Natural killer cell treated with Interleukin-12 subunit alpha and Interleukin-12 subunit beta and Interleukin-15 and Interleukin-18, amount 100 ng/mL, for 72 hours (primary cell): ENCODE results near the gene NOTO. TPM values are rescaled to one million over a fixed set of nuclear protein-coding genes. Genes with fewer than 3 reads are reported as not detected.
"Not testable (repeated sequence)": the region's sequence is repeated elsewhere in the genome, so short reads cannot be mapped to it uniquely, and the experiment has no call there.

Source experiments
- ATAC-seq, 2 donors: fragments of 150-1000 bp; cut with Tn5 transposase in 1 of 2; sonication (Bioruptor Pico), chemical (Tn5 transposase) in 1 of 2; 2 replicates each; pipeline ENCODE4 v1.10.0; 2021
- DNase-seq: peaks from one replicate; pipeline ENCODE4 v3.0.0; 2022; ENCODE audit warnings: low spot score
- H3K27ac Mint-ChIP-seq, 2 donors: 1 replicate in 1 of 2; 2 replicates in 1 of 2; pipeline ENCODE4 v1.8.0; 2022; ENCODE audit warnings: mixed read lengths in 2 of 2, mild to moderate bottlenecking in 1 of 2, moderate library complexity in 1 of 2
- H3K27me3 Mint-ChIP-seq, 2 donors: 1 replicate in 1 of 2; 2 replicates in 1 of 2; pipeline ENCODE4 v1.8.0; 2022; ENCODE audit warnings: mixed read lengths in 2 of 2
- H3K36me3 Mint-ChIP-seq: one replicate; pipeline ENCODE4 v1.8.0; 2022; ENCODE audit warnings: mixed read lengths
- H3K4me1 Mint-ChIP-seq, 2 donors: 1 replicate in 1 of 2; 2 replicates in 1 of 2; pipeline ENCODE4 v1.8.0; 2022; ENCODE audit warnings: low read depth in 2 of 2, mixed read lengths in 2 of 2, mild to moderate bottlenecking in 1 of 2
- H3K4me3 Mint-ChIP-seq: one replicate; pipeline ENCODE4 v1.8.0; 2022; ENCODE audit warnings: mixed read lengths
- H3K9me3 Mint-ChIP-seq: 2 replicates; pipeline ENCODE4 v1.8.0; 2022; ENCODE audit warnings: mixed read lengths
- total RNA-seq, 2 donors: library from RNA; stranded (reverse); gene quantifications; one replicate each; pipeline ENCODE4 v1.2.3, GENCODE V29; 2022

Gene NOTO
- total RNA-seq, 2 donors from 2014 or later: not detected

- Mint-ChIP-seq H3K9me3 (no peaks in the 10 kb centered on the region), H3K4me3 (peak overlapping the region; percentile 90), H3K27me3 (peaks cover 5 to 14% of the 10 kb centered on the region in 2 donors), H3K4me1 (peaks cover 25 to 29% of the 10 kb centered on the region in 2 donors), H3K36me3 (no peaks in the 10 kb centered on the region), H3K27ac (peak overlapping the region in 1 of 2 donors; percentile 28)
- peak; percentile 89 for DNase-seq
- peak; percentile 67 to 69 for ATAC-seq
Observed at GRCh38 chr2:73175663-73176204, 26.6 kb upstream of the NOTO start.

- peak; percentile 72 for DNase-seq
- Mint-ChIP-seq H3K9me3 (no peaks in the 10 kb centered on the region), H3K4me3 (peak overlapping the region; percentile 90), H3K27ac (peak overlapping the region; percentile 87 to 89), H3K36me3 (no peaks in the 10 kb centered on the region), H3K4me1 (peaks cover 25 to 29% of the 10 kb centered on the region in 2 donors), H3K27me3 (peaks cover 5 to 14% of the 10 kb centered on the region in 2 donors)
- peak; percentile 14 to 34 for ATAC-seq
Observed at GRCh38 chr2:73176205-73176880, 26.0 kb upstream of the NOTO start.

DNA sequence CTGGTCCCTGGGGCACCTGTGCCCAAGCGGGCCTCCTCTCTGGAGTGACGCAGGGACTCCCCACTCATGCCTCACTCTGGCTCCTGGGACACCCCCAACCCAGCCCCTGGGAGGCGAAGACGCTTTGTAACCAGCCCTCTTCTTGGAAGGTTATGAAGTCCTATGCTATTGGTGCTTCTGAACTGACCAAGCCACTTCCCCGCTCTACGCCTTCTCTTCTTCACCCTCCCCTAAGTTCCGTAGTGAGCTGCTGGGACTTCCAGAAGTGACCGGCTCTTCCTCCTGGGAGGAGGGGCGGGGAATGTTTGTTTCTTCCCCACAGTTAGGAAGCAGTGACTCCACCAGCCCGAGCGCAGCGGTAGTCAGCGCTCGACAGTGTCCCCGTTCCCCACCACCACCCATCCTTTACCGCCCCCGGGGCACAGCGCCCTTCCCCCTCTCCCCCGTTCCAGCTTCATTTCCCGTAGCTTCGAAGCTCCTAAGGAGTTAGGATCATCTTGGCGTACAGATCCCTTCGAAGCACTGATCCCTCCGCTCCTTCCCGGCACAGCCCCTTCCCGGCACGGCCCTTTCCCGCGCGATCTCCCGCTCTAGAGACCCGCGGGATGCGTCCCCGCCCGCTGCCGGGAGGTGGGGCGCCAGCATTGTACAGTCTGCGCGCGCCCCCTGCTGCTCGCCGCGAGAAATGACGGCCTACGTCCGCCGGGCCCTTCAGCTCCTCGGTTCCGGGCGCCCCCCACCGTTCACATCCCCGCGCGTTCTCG lies 25.3 kb upstream of the NOTO start:
- Mint-ChIP-seq H3K4me1 (peaks cover 25 to 29% of the 10 kb centered on the region in 2 donors), H3K27ac (peak overlapping the region; percentile 87 to 89), H3K9me3 (no peaks in the 10 kb centered on the region), H3K27me3 (peaks cover 5 to 14% of the 10 kb centered on the region in 2 donors), H3K36me3 (no peaks in the 10 kb centered on the region), H3K4me3 (peak overlapping the region; percentile 90)
- peak; percentile 88 to 89 for ATAC-seq
- DNase-seq: peak; percentile 91

GRCh38 chr2:73177645-73178255 lies 24.6 kb upstream of the NOTO start:
- no peaks in the 10 kb centered on the region for H3K9me3 Mint-ChIP-seq
- H3K27ac Mint-ChIP-seq: peak overlapping the region; percentile 87 to 89
- ATAC-seq (no peak), DNase-seq (no peak)
- H3K4me3 Mint-ChIP-seq: peak overlapping the region; percentile 90
- H3K36me3 Mint-ChIP-seq: no peaks in the 10 kb centered on the region
- peaks cover 19 to 24% of the 10 kb centered on the region in 2 donors for H3K4me1 Mint-ChIP-seq
- peaks cover 9 to 20% of the 10 kb centered on the region in 2 donors for H3K27me3 Mint-ChIP-seq

DNA sequence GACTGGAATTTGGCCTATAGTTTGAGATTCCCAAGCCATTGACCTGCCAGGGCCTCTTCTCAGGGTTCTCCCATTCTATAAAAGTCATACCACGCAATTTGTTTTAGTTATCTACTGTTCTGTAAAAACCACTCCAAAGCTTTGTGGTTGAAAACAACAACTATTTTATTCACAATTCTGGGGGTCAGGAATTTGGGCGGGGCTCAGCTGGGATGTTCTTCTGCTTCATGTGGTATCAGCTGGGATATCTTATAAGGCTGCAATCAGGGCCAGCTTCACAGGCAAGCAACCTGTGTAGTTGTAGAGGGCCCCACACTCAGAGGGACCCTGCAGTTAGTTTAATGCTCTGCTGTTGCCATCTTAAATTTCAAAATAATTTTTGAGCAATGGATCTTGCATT lies 16.4 kb upstream of the NOTO start:
- ATAC-seq: no peak
- H3K4me3 Mint-ChIP-seq: no peak overlapping the region
- DNase-seq: no peak

GRCh38 chr2:73187549-73187948 lies 14.8 kb upstream of the NOTO start:
- Mint-ChIP-seq H3K27me3 (peaks cover 20 to 27% of the 10 kb centered on the region in 2 donors), H3K4me3 (no peak overlapping the region), H3K4me1 (no peaks in the 10 kb centered on the region), H3K27ac (no peak overlapping the region), H3K9me3 (no peaks in the 10 kb centered on the region), H3K36me3 (no peaks in the 10 kb centered on the region)
- ATAC-seq: no peak
- DNase-seq: no peak

More for the DNA sequence above, 16.4 kb upstream of the NOTO start:
- Mint-ChIP-seq H3K27me3 (peaks cover 15 to 21% of the 10 kb centered on the region in 2 donors), H3K36me3 (no peaks in the 10 kb centered on the region), H3K27ac (no peak overlapping the region), H3K9me3 (no peaks in the 10 kb centered on the region), H3K4me1 (no peaks in the 10 kb centered on the region)

GRCh38 chr2:73197579-73197978 lies 4.8 kb upstream of the NOTO start:
- H3K36me3 Mint-ChIP-seq: no peaks in the 10 kb centered on the region
- ATAC-seq (no peak), DNase-seq (no peak)
- H3K4me1 Mint-ChIP-seq: no peaks in the 10 kb centered on the region
- no peak overlapping the region for H3K27ac Mint-ChIP-seq
- H3K4me3 Mint-ChIP-seq: no peak overlapping the region
- H3K9me3 Mint-ChIP-seq: no peaks in the 10 kb centered on the region
- H3K27me3 Mint-ChIP-seq: peaks cover 25 to 26% of the 10 kb centered on the region in 2 donors

GRCh38 chr2:73200281-73200680 lies 2.1 kb upstream of the NOTO start:
- not testable (repeated sequence) for ATAC-seq, H3K36me3 Mint-ChIP-seq, H3K27ac Mint-ChIP-seq, DNase-seq, H3K4me3 Mint-ChIP-seq, H3K9me3 Mint-ChIP-seq, H3K4me1 Mint-ChIP-seq
- H3K27me3 Mint-ChIP-seq: peaks cover 31 to 37% of the 10 kb centered on the region in 2 donors

DNA sequence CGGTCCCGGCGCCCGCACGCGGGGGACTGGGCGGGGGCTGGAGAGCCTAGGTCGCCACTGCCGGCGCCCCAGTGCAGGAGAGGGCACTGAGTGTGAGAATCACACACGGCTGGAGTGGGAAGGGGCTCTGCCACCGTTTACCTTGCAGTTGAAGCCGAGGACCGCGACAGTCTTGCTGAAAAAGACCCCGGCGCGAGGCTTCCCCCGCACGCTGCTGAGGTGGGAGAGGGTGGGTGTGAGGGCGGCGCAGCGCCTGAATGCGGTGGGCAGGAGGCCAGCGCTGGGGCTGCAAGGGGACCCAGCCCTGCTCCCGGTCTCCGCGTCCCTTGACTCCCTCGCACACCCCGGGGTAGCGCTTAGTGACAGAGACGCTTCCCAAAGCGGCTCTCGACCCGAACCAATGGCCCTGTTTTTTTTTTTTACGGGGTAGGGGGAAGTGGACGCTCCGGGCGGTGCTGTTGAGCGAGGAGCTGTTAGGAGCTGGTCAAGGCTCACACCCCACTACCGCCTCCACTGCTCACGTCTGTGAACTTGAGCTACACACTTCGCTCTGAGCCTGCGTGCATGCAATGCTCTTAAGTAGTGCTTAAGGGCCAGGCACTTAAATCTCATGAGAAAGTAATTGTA lies 794 bp downstream of the NOTO start:
- no peak for DNase-seq
- H3K9me3 Mint-ChIP-seq: no peaks in the 10 kb centered on the region
- H3K36me3 Mint-ChIP-seq: no peaks in the 10 kb centered on the region
- H3K4me1 Mint-ChIP-seq: no peaks in the 10 kb centered on the region
- no peak overlapping the region for H3K27ac Mint-ChIP-seq
- peaks cover 31 to 33% of the 10 kb centered on the region in 2 donors for H3K27me3 Mint-ChIP-seq
- H3K4me3 Mint-ChIP-seq: no peak overlapping the region
- no peak for ATAC-seq

- no peaks in the 10 kb centered on the region for H3K4me1 Mint-ChIP-seq
- no peak overlapping the region for H3K27ac Mint-ChIP-seq
- no peak overlapping the region for H3K4me3 Mint-ChIP-seq
- DNase-seq (no peak), ATAC-seq (no peak)
- H3K36me3 Mint-ChIP-seq: no peaks in the 10 kb centered on the region
- H3K9me3 Mint-ChIP-seq: no peaks in the 10 kb centered on the region
- H3K27me3 Mint-ChIP-seq: peaks cover 27 to 30% of the 10 kb centered on the region in 2 donors
Observed at GRCh38 chr2:73205611-73206010, 3.2 kb downstream of the NOTO start.

DNA sequence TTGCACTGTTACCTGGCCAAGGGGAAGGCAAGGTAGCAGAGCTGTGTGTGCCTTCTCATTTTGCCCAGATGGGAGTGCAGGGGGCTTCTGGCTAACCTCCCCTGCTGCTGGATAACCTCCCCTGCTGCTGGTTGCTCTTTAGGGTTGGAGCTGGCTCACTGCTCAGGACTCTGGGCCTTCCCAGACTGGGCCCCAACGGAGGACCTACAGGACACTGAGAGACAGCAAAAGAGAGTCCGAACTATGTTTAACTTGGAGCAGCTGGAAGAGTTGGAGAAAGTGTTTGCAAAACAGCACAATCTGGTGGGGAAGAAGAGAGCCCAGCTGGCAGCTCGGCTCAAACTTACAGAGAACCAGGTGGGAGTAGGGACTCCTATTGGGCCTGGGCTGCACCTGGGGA lies 5.9 kb downstream of the NOTO start:
- peaks cover 17 to 24% of the 10 kb centered on the region in 2 donors for H3K27me3 Mint-ChIP-seq
- H3K4me3 Mint-ChIP-seq: no peak overlapping the region
- H3K36me3 Mint-ChIP-seq: no peaks in the 10 kb centered on the region
- ATAC-seq: no peak
- H3K4me1 Mint-ChIP-seq: peaks cover 1 to 7% of the 10 kb centered on the region in 2 donors
- no peak for DNase-seq
- H3K9me3 Mint-ChIP-seq: no peaks in the 10 kb centered on the region
- H3K27ac Mint-ChIP-seq: no peak overlapping the region

DNA sequence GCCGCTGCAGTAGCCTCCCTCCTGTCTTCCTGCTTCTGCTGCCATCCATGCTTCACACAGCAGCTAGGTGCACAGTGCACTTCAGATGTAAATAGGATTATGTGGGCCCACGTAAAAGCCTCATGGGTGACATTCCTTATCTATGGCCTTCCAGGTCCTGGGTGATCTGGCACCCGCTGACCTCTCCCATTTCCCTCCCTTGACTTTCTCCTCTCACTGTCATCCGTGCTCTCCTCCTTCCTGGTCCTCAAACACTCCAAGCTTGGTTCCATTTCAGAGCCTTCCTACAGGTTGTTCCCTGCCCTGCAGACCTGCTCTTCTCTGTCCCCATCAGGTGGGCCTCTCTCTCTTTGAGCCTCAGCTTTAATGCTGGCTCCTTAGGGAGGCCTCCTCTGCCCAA lies 7.6 kb downstream of the NOTO start:
- Mint-ChIP-seq H3K4me1 (peaks cover 14 to 23% of the 10 kb centered on the region in 2 donors), H3K36me3 (no peaks in the 10 kb centered on the region), H3K9me3 (no peaks in the 10 kb centered on the region), H3K27ac (no peak overlapping the region), H3K27me3 (peaks cover 8 to 17% of the 10 kb centered on the region in 2 donors), H3K4me3 (no peak overlapping the region)
- ATAC-seq (no peak), DNase-seq (no peak)

GRCh38 chr2:73210696-73211095 lies 8.3 kb downstream of the NOTO start:
- H3K27ac Mint-ChIP-seq: no peak overlapping the region
- H3K4me1 Mint-ChIP-seq: peaks cover 21 to 29% of the 10 kb centered on the region in 2 donors
- ATAC-seq: no peak
- no peaks in the 10 kb centered on the region for H3K9me3 Mint-ChIP-seq
- no peak for DNase-seq
- H3K4me3 Mint-ChIP-seq: no peak overlapping the region
- H3K27me3 Mint-ChIP-seq: peaks cover 6 to 15% of the 10 kb centered on the region in 2 donors
- no peaks in the 10 kb centered on the region for H3K36me3 Mint-ChIP-seq
